Neural cell (in vitro differentiated cells): ENCODE measurements around the gene DNAH3. TPM values are rescaled to one million over a fixed set of nuclear protein-coding genes. Genes with fewer than 3 reads are reported as not detected.

ENCODE experiments used
- H2AFZ ChIP-seq: fragments of 200-600, 300-800 bp; sonication (generic), shearing (Covaris generic); 2 replicates; pipeline ENCODE4 v1.6.0; 2014; ENCODE audit warnings: low read depth, mild to moderate bottlenecking, antibody characterized with exemption, low read length, moderate library complexity
- H3F3A ChIP-seq: fragments of 200-600 bp; shearing (Covaris generic); 2 replicates; pipeline ENCODE4 v1.6.1; 2016; ENCODE audit warnings: mild to moderate bottlenecking, moderate library complexity, mixed read lengths, antibody characterized with exemption, low read length; ENCODE audit not compliant: insufficient read depth, poor library complexity, severe bottlenecking
- H3K27ac ChIP-seq: fragments of 200-600, 300-800 bp; sonication (generic), shearing (Covaris generic); 2 replicates; pipeline ENCODE4 v1.5.1; 2014; ENCODE audit warnings: mild to moderate bottlenecking, low read length, moderate library complexity
- H3K27me3 ChIP-seq: fragments of 300-800, 200-600 bp; sonication (generic), shearing (Covaris generic); 2 replicates; pipeline ENCODE4 v1.6.0; 2014; ENCODE audit warnings: mild to moderate bottlenecking, low read depth, low read length, moderate library complexity; ENCODE audit not compliant: insufficient read depth
- H3K36me3 ChIP-seq: fragments of 300-800, 200-600 bp; sonication (generic), shearing (Covaris generic); 2 replicates; pipeline ENCODE4 v1.5.1; 2014; ENCODE audit warnings: mild to moderate bottlenecking, antibody characterized with exemption, low read length, moderate library complexity; ENCODE audit not compliant: insufficient read depth
- H3K4me2 ChIP-seq: fragments of 300-800, 200-600 bp; sonication (generic), shearing (Covaris generic); 2 replicates; pipeline ENCODE4 v1.6.0; 2014; ENCODE audit warnings: mild to moderate bottlenecking, low read length
- H3K4me3 ChIP-seq: fragments of 300-800, 200-600 bp; sonication (generic), shearing (Covaris generic); 2 replicates; pipeline ENCODE4 v1.5.1; 2014; ENCODE audit warnings: mild to moderate bottlenecking, low read length, moderate library complexity
- H3K79me2 ChIP-seq: fragments of 200-600 bp; shearing (Covaris generic); replicated peaks from 2 replicates; pipeline ENCODE4 v1.6.0; 2014; ENCODE audit warnings: mild to moderate bottlenecking, low read length, moderate library complexity; ENCODE audit not compliant: insufficient read depth
- H3K9ac ChIP-seq: fragments of 300-800, 200-600 bp; sonication (generic), shearing (Covaris generic); 2 replicates; pipeline ENCODE4 v1.6.1; 2016; ENCODE audit warnings: mild to moderate bottlenecking, low read length, mixed read lengths
- H3K9me2 ChIP-seq: fragments of 200-600 bp; shearing (Covaris generic); 2 replicates; pipeline ENCODE4 v1.6.1; 2016; ENCODE audit warnings: mild to moderate bottlenecking, low read length, mixed read lengths; ENCODE audit not compliant: insufficient read depth
- H3K9me3 ChIP-seq: fragments of 200-600, 300-800 bp; sonication (generic), shearing (Covaris generic); 2 replicates; pipeline ENCODE4 v1.6.1; 2016; ENCODE audit warnings: mild to moderate bottlenecking, mixed run types, low read length, moderate library complexity, mixed read lengths
- H4K20me1 ChIP-seq: fragments of 200-600 bp; shearing (Covaris generic); 2 replicates; pipeline ENCODE4 v1.6.1; 2016; ENCODE audit warnings: mild to moderate bottlenecking, mixed run types; ENCODE audit not compliant: insufficient read depth
- CTCF ChIP-seq: fragments of 450-650 bp; IDR thresholded peaks from 2 replicates; pipeline ENCODE4 v1.5.1; 2014; ENCODE audit warnings: antibody characterized with exemption, mild to moderate bottlenecking, moderate library complexity; ENCODE audit not compliant: poor library complexity, severe bottlenecking
- EP300 ChIP-seq: fragments of 450-650 bp; conservative IDR thresholded peaks from 2 replicates; pipeline ENCODE4 v1.6.1; 2014; ENCODE audit warnings: antibody characterized with exemption, mild to moderate bottlenecking, moderate library complexity; ENCODE audit not compliant: poor library complexity, severe bottlenecking
- EZH2 ChIP-seq: fragments of 200-600, 300-800 bp; shearing (Covaris generic), sonication (generic); IDR thresholded peaks from 2 replicates; pipeline ENCODE4 v1.6.1; 2014; ENCODE audit warnings: antibody characterized with exemption, low read length, borderline replicate concordance, mild to moderate bottlenecking; ENCODE audit not compliant: insufficient read depth, poor library complexity, severe bottlenecking
- MXI1 ChIP-seq: fragments of 450-650 bp; conservative IDR thresholded peaks from 2 replicates; pipeline ENCODE4 v1.6.1; 2014; ENCODE audit warnings: antibody characterized with exemption, mild to moderate bottlenecking; ENCODE audit not compliant: poor library complexity, severe bottlenecking
- POLR2AphosphoS5 ChIP-seq: IDR thresholded peaks from 2 replicates; pipeline ENCODE4 v1.6.1; 2012
- RAD21 ChIP-seq: fragments of 450-650 bp; conservative IDR thresholded peaks from 2 replicates; pipeline ENCODE4 v1.6.1; 2014; ENCODE audit warnings: antibody characterized with exemption, mild to moderate bottlenecking, moderate library complexity
- REST ChIP-seq: IDR thresholded peaks from 2 replicates; pipeline ENCODE4 v1.6.1; 2012; ENCODE audit warnings: borderline replicate concordance
- SMC3 ChIP-seq: fragments of 450-650 bp; conservative IDR thresholded peaks from 2 replicates; pipeline ENCODE4 v1.6.1; 2014; ENCODE audit warnings: antibody characterized with exemption, mild to moderate bottlenecking, moderate library complexity; ENCODE audit not compliant: poor library complexity
- TAF1 ChIP-seq: IDR thresholded peaks from 2 replicates; pipeline ENCODE4 v1.6.1; 2012; ENCODE audit warnings: low read depth
- polyA plus RNA-seq: library from polyadenylated mRNA; depleted of rRNA; stranded (reverse); fragments of >200 nt; gene quantifications from 2 replicates; pipeline ENCODE4 v1.2.3, GENCODE V29; 2014

The DNAH3 gene
- polyA plus RNA-seq, 1 donor from 2014 or later = 0.06 TPM

GRCh38 chr16:20941636-20941926 is 209.1 kb downstream of the DNAH3 start:
- Histone ChIP-seq H3K27me3 (no peaks in the 10 kb centered on the region), H3K36me3 (no peaks in the 10 kb centered on the region), H3K9me3 (no peaks in the 10 kb centered on the region), H3K4me2 (no peak overlapping the region), H3K79me2 (no peaks in the 10 kb centered on the region), H3K27ac (no peak overlapping the region), H3K4me3 (no peak overlapping the region), H3K9me2 (no peaks in the 10 kb centered on the region), H3F3A (no peaks in the 10 kb centered on the region), H3K9ac (no peak overlapping the region), H4K20me1 (no peaks in the 10 kb centered on the region), H2AFZ (no peak overlapping the region)
- no peak for TF ChIP-seq EZH2
- TF ChIP-seq SMC3 = no peak
- no peak for TF ChIP-seq REST
- TF ChIP-seq MXI1 = no peak

- Histone ChIP-seq H3K36me3 (no peaks in the 10 kb centered on the region), H3K9me3 (no peaks in the 10 kb centered on the region), H3K4me2 (no peak overlapping the region), H3K27me3 (no peaks in the 10 kb centered on the region), H3F3A (no peaks in the 10 kb centered on the region), H3K4me3 (no peak overlapping the region), H4K20me1 (no peaks in the 10 kb centered on the region), H2AFZ (no peak overlapping the region), H3K27ac (no peak overlapping the region), H3K9ac (no peak overlapping the region), H3K9me2 (no peaks in the 10 kb centered on the region), H3K79me2 (no peaks in the 10 kb centered on the region)
- TF ChIP-seq POLR2AphosphoS5 (no peak), CTCF (no peak), TAF1 (no peak), MXI1 (no peak), SMC3 (no peak), EZH2 (no peak), RAD21 (no peak), EP300 (no peak), REST (no peak)
Measured at GRCh38 chr16:20940871-20941635, 209.6 kb downstream of the DNAH3 start.
